Tibial nerve (tissue), 4 donors: ENCODE results near the gene KRT85. TPM values are rescaled to one million over a fixed set of nuclear protein-coding genes. Genes with fewer than 3 reads are reported as not detected.

Experiments
- DNase-seq, 2 donors: peaks; one replicate each; pipeline ENCODE4 v3.0.0-alpha.2; 2019; ENCODE audit warnings: low spot score in 2 of 2
- H3K27ac ChIP-seq, 4 donors: fragments of 200-600 bp; sonication (generic) in 3 of 4; one replicate each; pipeline ENCODE4 v1.5.1; 2017 to 2019; ENCODE audit warnings: mild to moderate bottlenecking in 1 of 4
- H3K27me3 ChIP-seq, 2 donors: fragments of 200-600 bp; sonication (generic) in 1 of 2; one replicate each; pipeline versions ENCODE4 v1.5.1 to v1.6.0; 2017 to 2019
- H3K36me3 ChIP-seq, 3 donors: fragments of 200-600 bp; sonication (generic); one replicate each; pipeline ENCODE4 v1.5.1; 2018 to 2019
- H3K4me1 ChIP-seq, 4 donors: fragments of 200-600 bp; sonication (generic) in 3 of 4; one replicate each; pipeline ENCODE4 v1.5.1; 2017 to 2019
- H3K4me3 ChIP-seq, 4 donors: fragments of 200-600 bp; sonication (generic) in 3 of 4; one replicate each; pipeline ENCODE4 v1.5.1; 2017 to 2019; ENCODE audit warnings: mild to moderate bottlenecking in 1 of 4, moderate library complexity in 1 of 4
- H3K9me3 ChIP-seq, 4 donors: fragments of 200-600 bp; sonication (generic) in 3 of 4; one replicate each; pipeline ENCODE4 v1.5.1; 2017 to 2019
- CTCF ChIP-seq, 5 experiments: fragments of 200-600 bp in 3 of 5; fragments of 450-650 bp in 2 of 5; sonication (generic) in 3 of 5; IDR thresholded peaks; one replicate each; pipeline ENCODE4 v1.5.1; 2016 to 2019; ENCODE audit warnings: antibody characterized with exemption in 5 of 5, mild to moderate bottlenecking in 3 of 5, moderate library complexity in 2 of 5
- EP300 ChIP-seq, 2 donors: sonication (generic); formaldehyde crosslinking; IDR thresholded peaks; one replicate each; pipeline ENCODE4 v1.6.1; 2017; ENCODE audit warnings: antibody characterized with exemption in 2 of 2, mild to moderate bottlenecking in 1 of 2
- POLR2A ChIP-seq, 2 donors: fragments of 450-650 bp; IDR thresholded peaks; one replicate each; pipeline ENCODE4 v1.6.1; 2017; ENCODE audit warnings: antibody characterized with exemption in 2 of 2, mild to moderate bottlenecking in 2 of 2, moderate library complexity in 2 of 2
- WGBS, 2 donors: methylation state at CpG; one replicate each; pipeline ENCODE4 v1.1.5; 2018; 5-methylcytosine and 5-hydroxymethylcytosine counted together
- total RNA-seq, 4 donors: library from RNA; depleted of rRNA; stranded (reverse); fragments of >200 nt; gene quantifications; one replicate each; pipeline ENCODE4 v1.1.0, GENCODE V29; 2016

The KRT85 gene
- total RNA-seq, 4 donors from 2014 or later, result not detected

- DNase-seq, result no peak
- H3K9me3 ChIP-seq, result no peaks in the 10 kb centered on the region
- 69 to 89% methylated on average over 3 of the region's 3 CpGs for WGBS, 2 donors
- H3K27ac ChIP-seq, result no peak overlapping the region
- no peaks in the 10 kb centered on the region for H3K4me1 ChIP-seq
- no peaks in the 10 kb centered on the region for H3K27me3 ChIP-seq
- no peak overlapping the region for H3K4me3 ChIP-seq
- H3K36me3 ChIP-seq, result no peaks in the 10 kb centered on the region
- TF ChIP-seq EP300 (IDR thresholded peaks at IDR 0.05), result no peak
- no peak for TF ChIP-seq POLR2A (IDR thresholded peaks at IDR 0.05)
- TF ChIP-seq CTCF (IDR thresholded peaks at IDR 0.05), result no peak
These were observed 37.7 kb upstream of the KRT85 start for GRCh38 chr12:52404951-52405350.

- H3K27ac ChIP-seq, result no peak overlapping the region
- H3K4me3 ChIP-seq, result no peak overlapping the region
- no peaks in the 10 kb centered on the region for H3K36me3 ChIP-seq
- H3K9me3 ChIP-seq, result no peaks in the 10 kb centered on the region
- TF ChIP-seq CTCF (IDR thresholded peaks at IDR 0.05) (no peak), EP300 (IDR thresholded peaks at IDR 0.05) (no peak), POLR2A (IDR thresholded peaks at IDR 0.05) (no peak)
- no peaks in the 10 kb centered on the region for H3K4me1 ChIP-seq
- 83 to 96% methylated on average over 8 to 9 of the region's 9 CpGs for WGBS, 2 donors
- no peaks in the 10 kb centered on the region for H3K27me3 ChIP-seq
- no peak for DNase-seq
These were observed 36.3 kb upstream of the KRT85 start for GRCh38 chr12:52403561-52403960.

- Histone ChIP-seq H3K27ac (no peak overlapping the region), H3K4me3 (no peak overlapping the region), H3K27me3 (no peaks in the 10 kb centered on the region), H3K36me3 (no peaks in the 10 kb centered on the region), H3K9me3 (no peaks in the 10 kb centered on the region), H3K4me1 (no peaks in the 10 kb centered on the region)
- DNase-seq, result no peak
- 50 to 66% methylated on average over 3 of the region's 3 CpGs for WGBS, 2 donors
- TF ChIP-seq CTCF (IDR thresholded peaks at IDR 0.05) (no peak), EP300 (IDR thresholded peaks at IDR 0.05) (no peak), POLR2A (IDR thresholded peaks at IDR 0.05) (no peak)
These were observed 35.7 kb upstream of the KRT85 start for GRCh38 chr12:52402873-52403540.

GRCh38 chr12:52402377-52402776 lies 35.1 kb upstream of the KRT85 start:
- no peak for TF ChIP-seq EP300 (IDR thresholded peaks at IDR 0.05)
- TF ChIP-seq POLR2A (IDR thresholded peaks at IDR 0.05), result no peak
- no peak for TF ChIP-seq CTCF (IDR thresholded peaks at IDR 0.05)
- no peaks in the 10 kb centered on the region for H3K9me3 ChIP-seq
- no peaks in the 10 kb centered on the region for H3K36me3 ChIP-seq
- no peak overlapping the region for H3K27ac ChIP-seq
- no peaks in the 10 kb centered on the region for H3K4me1 ChIP-seq
- WGBS, 2 donors, result 97 to 100% methylated on average over 2 of the region's 2 CpGs
- DNase-seq, result no peak
- no peaks in the 10 kb centered on the region for H3K27me3 ChIP-seq
- H3K4me3 ChIP-seq, result no peak overlapping the region

- Histone ChIP-seq H3K27ac (no peak overlapping the region), H3K4me1 (no peaks in the 10 kb centered on the region), H3K36me3 (no peaks in the 10 kb centered on the region), H3K9me3 (no peaks in the 10 kb centered on the region), H3K4me3 (no peak overlapping the region), H3K27me3 (no peaks in the 10 kb centered on the region)
- TF ChIP-seq POLR2A (IDR thresholded peaks at IDR 0.05), result no peak
- TF ChIP-seq CTCF (IDR thresholded peaks at IDR 0.05), result no peak
- TF ChIP-seq EP300 (IDR thresholded peaks at IDR 0.05), result no peak
- 65 to 79% methylated on average over 4 of the region's 4 CpGs for WGBS, 2 donors
- no peak for DNase-seq
These were observed 34.6 kb upstream of the KRT85 start for GRCh38 chr12:52401926-52402325.
